Lower leg skin (tissue), 3 donors: ENCODE results near the gene TDRKH.

Source experiments
- CTCF ChIP-seq, 3 donors: fragments of 450-650 bp; IDR thresholded peaks; one replicate each; pipeline ENCODE4 v1.5.1; 2016; ENCODE audit warnings: antibody characterized with exemption in 3 of 3, mild to moderate bottlenecking in 3 of 3, moderate library complexity in 2 of 3
- POLR2A ChIP-seq, 2 donors: fragments of 450-650 bp; IDR thresholded peaks; one replicate each; pipeline ENCODE4 v1.6.1; 2016 to 2017; ENCODE audit warnings: antibody characterized with exemption in 2 of 2, mild to moderate bottlenecking in 1 of 2, moderate library complexity in 1 of 2

GRCh38 chr1:151825751-151826660 lies 35.7 kb upstream of the TDRKH start:
- TF ChIP-seq CTCF (IDR thresholded peaks at IDR 0.05), result no peak
- no peak for TF ChIP-seq POLR2A (IDR thresholded peaks at IDR 0.05)
